Transverse colon (tissue), 4 donors: ENCODE data around the gene SHISAL1.

Source experiments
- POLR2A ChIP-seq: fragments of 450-650 bp; IDR thresholded peaks from one replicate; pipeline ENCODE4 v1.6.1; 2016; ENCODE audit warnings: antibody characterized with exemption, mild to moderate bottlenecking, moderate library complexity
- POLR2AphosphoS5 ChIP-seq, 3 donors: sonication (generic); formaldehyde crosslinking; IDR thresholded peaks; one replicate each; pipeline ENCODE4 v1.6.1; 2016; ENCODE audit warnings: antibody characterized with exemption in 3 of 3
- TF ChIP-seq, protein P1 (sequence below), 5 experiments: fragments of 200-600 bp in 3 of 5; fragments of 450-650 bp in 2 of 5; sonication (generic) in 3 of 5; IDR thresholded peaks; 1 replicate in 2 of 5; 2 replicates in 3 of 5; pipeline ENCODE4 v1.5.1; 2016 to 2017; ENCODE audit warnings: antibody characterized with exemption in 5 of 5, inconsistent platforms in 3 of 5, mild to moderate bottlenecking in 2 of 5, moderate library complexity in 1 of 5

- TF ChIP-seq, protein P1, sequence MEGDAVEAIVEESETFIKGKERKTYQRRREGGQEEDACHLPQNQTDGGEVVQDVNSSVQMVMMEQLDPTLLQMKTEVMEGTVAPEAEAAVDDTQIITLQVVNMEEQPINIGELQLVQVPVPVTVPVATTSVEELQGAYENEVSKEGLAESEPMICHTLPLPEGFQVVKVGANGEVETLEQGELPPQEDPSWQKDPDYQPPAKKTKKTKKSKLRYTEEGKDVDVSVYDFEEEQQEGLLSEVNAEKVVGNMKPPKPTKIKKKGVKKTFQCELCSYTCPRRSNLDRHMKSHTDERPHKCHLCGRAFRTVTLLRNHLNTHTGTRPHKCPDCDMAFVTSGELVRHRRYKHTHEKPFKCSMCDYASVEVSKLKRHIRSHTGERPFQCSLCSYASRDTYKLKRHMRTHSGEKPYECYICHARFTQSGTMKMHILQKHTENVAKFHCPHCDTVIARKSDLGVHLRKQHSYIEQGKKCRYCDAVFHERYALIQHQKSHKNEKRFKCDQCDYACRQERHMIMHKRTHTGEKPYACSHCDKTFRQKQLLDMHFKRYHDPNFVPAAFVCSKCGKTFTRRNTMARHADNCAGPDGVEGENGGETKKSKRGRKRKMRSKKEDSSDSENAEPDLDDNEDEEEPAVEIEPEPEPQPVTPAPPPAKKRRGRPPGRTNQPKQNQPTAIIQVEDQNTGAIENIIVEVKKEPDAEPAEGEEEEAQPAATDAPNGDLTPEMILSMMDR (IDR thresholded peaks at IDR 0.05): no peak
- TF ChIP-seq POLR2AphosphoS5 (IDR thresholded peaks at IDR 0.05): no peak
- TF ChIP-seq POLR2A: no peak
Measured at GRCh38 chr22:44357296-44357965, 44.7 kb upstream of the SHISAL1 start.
